Psoas muscle (tissue), 8 donors: ENCODE measurements around the gene XRCC6. TPM values are rescaled to one million over a fixed set of nuclear protein-coding genes. Genes with fewer than 3 reads are reported as not detected.
"Not testable (repeated sequence)": the region's sequence is repeated elsewhere in the genome, so short reads cannot be mapped to it uniquely, and the experiment has no call there.

Source experiments
- ATAC-seq, 4 donors: fragments of 200-7000 bp; cut with Tn5 transposase; one replicate each; pipeline ENCODE4 v1.9.1; 2020; ENCODE audit warnings: moderate library complexity in 3 of 4, mild to moderate bottlenecking in 2 of 4
- DNase-seq, 2 donors: peaks; one replicate each; pipeline ENCODE4 v3.0.0-alpha.2; 2020
- H3K27ac ChIP-seq: fragments of 200-600 bp; one replicate; pipeline ENCODE4 v1.8.0; 2022
- H3K27me3 ChIP-seq, 3 donors: fragments of 200-600 bp in 1 of 3; one replicate each; pipeline versions ENCODE4 v1.6.1 to v1.8.0; 2013 to 2022; ENCODE audit warnings: low read length in 2 of 3, mild to moderate bottlenecking in 2 of 3, moderate library complexity in 1 of 3; ENCODE audit not compliant: insufficient read depth in 3 of 3
- H3K36me3 ChIP-seq, 2 donors: fragments of 200-600 bp in 1 of 2; one replicate each; pipeline versions ENCODE4 v1.6.1 to v1.8.0; 2013 to 2022; ENCODE audit warnings: low read depth in 1 of 2, mild to moderate bottlenecking in 1 of 2, moderate library complexity in 1 of 2; ENCODE audit not compliant: insufficient read depth in 1 of 2
- H3K4me1 ChIP-seq: fragments of 200-600 bp; one replicate; pipeline ENCODE4 v1.8.0; 2022
- H3K4me3 ChIP-seq: fragments of 200-600 bp; one replicate; pipeline ENCODE4 v1.8.0; 2022; ENCODE audit warnings: mild to moderate bottlenecking
- H3K9me3 ChIP-seq: fragments of 200-600 bp; one replicate; pipeline ENCODE4 v1.8.0; 2022
- CTCF ChIP-seq: fragments of 200-600 bp; IDR thresholded peaks from one replicate; pipeline ENCODE4 v1.8.0; 2022; ENCODE audit warnings: antibody characterized with exemption
- WGBS, 3 donors: extraction: QIAGEN DNeasy Blood & Tissue Kit; methylation state at CpG; one replicate each; pipeline versions ENCODE4 v1.1.6 to v1.1.7; 2013; 5-methylcytosine and 5-hydroxymethylcytosine counted together
- intact Hi-C, 2 donors: fragments of 100-400 bp; cut with DNase I; formaldehyde crosslinking; loops; one replicate each; pipeline versions ENCODE4 v1.11.0 to v1.14.2; 2022
- polyA plus RNA-seq, 3 donors: library from polyadenylated mRNA; stranded (reverse); fragments of 200-250 nt; gene quantifications; one replicate each; pipeline ENCODE4 v1.2.3, GENCODE V29; 2013
- total RNA-seq, 4 donors: library from RNA; stranded (reverse); fragmentation: NEBNext Ultra II Directional in 2 of 4; extraction: Animal tissue kit (Norgen Biotek cat#: 25700) in 2 of 4; gene quantifications; one replicate each; pipeline versions ENCODE4 v1.2.1 to v1.2.4, GENCODE V29; 2021 to 2023
- donor health status: healthy with polysubstance abuse.
- donor health status: DM: no; HTN: no; CAD: no; lungs with moderate emphysema.
- donor health status: Bipolar disorder and iron deficiency.
- donor health status: healthy.
- donor health status: DM: yes; HTN: yes; CAD: no.
- donor health status: DM: no; HTN: no; CAD: no.
- donor health status: DM: no; HTN: no; CAD: no.
- donor health status: DM: yes; HTN: yes; CAD: no.

XRCC6 gene
- total and polyA plus RNA-seq, 7 donors: 156 to 291 (median 236) TPM

- intact Hi-C loops: no loop called here
- Histone ChIP-seq H3K4me1 (peaks cover 15% of the 10 kb centered on the region), H3K4me3 (peak overlapping the region; percentile 77), H3K9me3 (no peaks in the 10 kb centered on the region), H3K27me3 (no peaks in the 10 kb centered on the region), H3K36me3 (peaks cover 5 to 31% of the 10 kb centered on the region in 2 donors), H3K27ac (peak overlapping the region; percentile 92)
- no peak for DNase-seq
- WGBS, 3 donors: 86 to 89% (median 87%) methylated on average over 9 of the region's 9 CpGs
- no peak for TF ChIP-seq CTCF
- no peak for ATAC-seq
Observed at GRCh38 chr22:41683052-41683451, 62.0 kb downstream of the XRCC6 start.

DNA sequence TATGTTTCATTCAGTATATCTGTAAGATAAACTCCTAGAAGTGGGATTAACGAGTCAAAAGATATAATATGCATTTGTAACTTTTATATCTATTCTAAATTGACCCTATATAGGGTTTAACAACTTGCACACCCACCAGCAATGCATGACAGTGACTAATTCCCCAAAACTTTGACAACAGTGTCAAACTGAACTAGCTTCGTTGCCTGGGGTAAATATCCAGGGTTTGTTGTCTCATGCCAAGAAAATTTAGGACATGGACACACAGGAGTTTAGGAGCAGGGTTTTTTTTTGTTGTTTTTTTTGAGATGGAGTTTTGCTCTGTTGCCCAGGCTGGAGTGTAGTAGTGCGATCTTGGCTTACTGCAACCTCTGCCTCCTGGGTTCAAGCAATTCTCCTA is 62.5 kb downstream of the XRCC6 start:
- Histone ChIP-seq H3K36me3 (peaks cover 0 to 25% of the 10 kb centered on the region in 2 donors), H3K4me1 (peaks cover 15% of the 10 kb centered on the region), H3K27me3 (no peaks in the 10 kb centered on the region), H3K9me3 (no peaks in the 10 kb centered on the region), H3K4me3 (no peak overlapping the region), H3K27ac (no peak overlapping the region)
- ATAC-seq (no peak), DNase-seq (no peak)
- WGBS, 3 donors: 77 to 81% (median 81%) methylated on average over 3 of the region's 3 CpGs
- no peak for TF ChIP-seq CTCF
- intact Hi-C loops: no loop called here

GRCh38 chr22:41684194-41684593 is 63.1 kb downstream of the XRCC6 start:
- Histone ChIP-seq H3K36me3 (peaks cover 0 to 19% of the 10 kb centered on the region in 2 donors), H3K4me1 (peaks cover 15% of the 10 kb centered on the region), H3K27me3 (no peaks in the 10 kb centered on the region), H3K9me3 (no peaks in the 10 kb centered on the region), H3K4me3 (no peak overlapping the region), H3K27ac (no peak overlapping the region)
- DNase-seq (no peak), ATAC-seq (no peak)
- WGBS, 3 donors: 67 to 82% (median 77%) methylated on average over 4 of the region's 4 CpGs
- no peak for TF ChIP-seq CTCF
- intact Hi-C loops: no loop called here

DNA sequence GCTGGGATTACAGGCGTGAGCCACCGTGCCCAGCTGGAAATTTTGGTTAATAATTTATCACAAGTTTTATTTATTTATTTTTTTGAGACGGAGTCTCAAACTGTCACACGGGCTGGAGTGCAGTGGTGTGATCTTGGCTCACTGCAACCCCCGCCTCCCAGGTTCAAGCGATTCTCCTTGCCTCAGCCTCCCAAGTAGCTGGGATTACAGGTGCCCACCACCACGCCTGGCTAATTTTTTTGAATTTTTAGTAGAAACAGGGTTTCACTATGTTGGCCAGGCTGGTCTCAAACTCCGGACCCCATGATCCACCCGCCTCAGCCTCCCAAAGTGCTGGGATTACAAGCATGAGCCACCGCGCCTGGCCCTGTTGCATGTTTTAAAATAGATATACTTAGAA is 65.8 kb downstream of the XRCC6 start:
- H3K36me3 ChIP-seq, intact Hi-C loops, H3K27ac ChIP-seq, H3K27me3 ChIP-seq, DNase-seq, H3K9me3 ChIP-seq, H3K4me1 ChIP-seq, ATAC-seq: not testable (repeated sequence)
- peak overlapping the region; percentile 85 for H3K4me3 ChIP-seq
- 94 to 95% (median 95%) methylated on average over 11 of the region's 11 CpGs for WGBS, 3 donors

DNA sequence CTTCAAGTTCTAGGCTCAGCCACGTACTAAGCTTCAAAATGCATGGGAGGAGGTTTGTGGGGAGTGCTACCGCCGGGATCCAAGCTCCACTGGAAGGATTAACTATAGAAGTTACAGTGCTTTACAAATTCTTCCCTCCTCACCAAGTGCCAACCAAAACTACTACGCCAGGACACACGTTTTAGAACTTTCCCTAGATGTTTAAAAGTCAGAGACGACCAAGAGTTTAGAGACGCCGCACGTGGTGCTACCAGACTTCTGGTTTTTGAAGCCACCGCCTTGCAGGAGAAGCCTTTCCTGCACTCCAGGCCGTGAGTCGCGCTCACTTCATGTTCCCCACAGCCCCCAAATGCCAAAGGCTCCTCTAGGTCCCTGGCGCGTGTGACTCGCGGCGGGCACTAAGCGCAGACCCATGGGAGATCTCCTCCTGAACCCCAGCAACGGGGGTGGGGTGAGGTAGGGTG is 66.8 kb downstream of the XRCC6 start:
- intact Hi-C loops: no loop called here
- TF ChIP-seq CTCF: no peak
- H3K4me1 ChIP-seq: peaks cover 8% of the 10 kb centered on the region
- ATAC-seq (peak; percentile 33 to 55 (median 42)), DNase-seq (peak in 1 of 2 donors; percentile 65)
- H3K9me3 ChIP-seq: no peaks in the 10 kb centered on the region
- peak overlapping the region; percentile 97 for H3K27ac ChIP-seq
- no peaks in the 10 kb centered on the region for H3K27me3 ChIP-seq
- H3K36me3 ChIP-seq: no peaks in the 10 kb centered on the region
- 0 to 1% (median 1%) methylated on average over 20 of the region's 20 CpGs for WGBS, 3 donors
- H3K4me3 ChIP-seq: peak overlapping the region; percentile 85
